RWPE2 (cell line): ENCODE results near the gene RBM4B.

Source experiments
- ATAC-seq: fragments of 200-7000 bp; cut with Tn5 transposase; 3 replicates; pipeline ENCODE4 v1.9.1; 2021; ENCODE audit warnings: low read depth
- DNase-seq: peaks from one replicate; pipeline ENCODE4 v3.0.0-alpha.2; 2020; ENCODE audit warnings: low spot score
- H3K27ac ChIP-seq: fragments of 450-650 bp; 2 replicates; pipeline ENCODE4 v1.5.1; 2017; ENCODE audit warnings: mild to moderate bottlenecking; ENCODE audit not compliant: poor library complexity, severe bottlenecking
- H3K27me3 ChIP-seq: fragments of 250-450 bp; sonication (Bioruptor Pico); 2 replicates; pipeline ENCODE4 v1.5.1; 2021; ENCODE audit warnings: mild to moderate bottlenecking, moderate library complexity; ENCODE audit not compliant: insufficient read depth, poor library complexity, severe bottlenecking
- H3K36me3 ChIP-seq: fragments of 250-450 bp; sonication (Bioruptor Pico); 2 replicates; pipeline ENCODE4 v1.5.1; 2020; ENCODE audit warnings: low read depth, mild to moderate bottlenecking, moderate library complexity
- H3K4me1 ChIP-seq: fragments of 250-450 bp; sonication (Bioruptor Pico); 2 replicates; pipeline ENCODE4 v1.5.1; 2021; ENCODE audit warnings: mild to moderate bottlenecking, moderate library complexity; ENCODE audit not compliant: insufficient read depth, poor library complexity, severe bottlenecking
- H3K4me3 ChIP-seq: fragments of 250-450 bp; sonication (Bioruptor Pico); 2 replicates; pipeline ENCODE4 v1.5.1; 2021; ENCODE audit warnings: mild to moderate bottlenecking, moderate library complexity; ENCODE audit not compliant: severe bottlenecking
- H3K9me3 ChIP-seq: fragments of 250-450 bp; sonication (Bioruptor Pico); 2 replicates; pipeline ENCODE4 v1.5.1; 2021; ENCODE audit warnings: mild to moderate bottlenecking, moderate library complexity; ENCODE audit not compliant: severe bottlenecking
- CTCF ChIP-seq: fragments of 450-650 bp; IDR thresholded peaks from one replicate; pipeline ENCODE4 v1.5.1; 2017; ENCODE audit warnings: mild to moderate bottlenecking, moderate library complexity; ENCODE audit not compliant: poor library complexity, severe bottlenecking

The RBM4B gene

GRCh38 chr11:66692446-66692845, 14.8 kb upstream of the RBM4B start:
- H3K27ac ChIP-seq, result no peak overlapping the region
- TF ChIP-seq CTCF, result no peak
- H3K4me3 ChIP-seq, result no peak overlapping the region
- ATAC-seq (no peak), DNase-seq (no peak)
- H3K36me3 ChIP-seq, result peaks cover 14% of the 10 kb centered on the region; the same call in 1 of the 2 replicates
- no peaks in the 10 kb centered on the region for H3K4me1 ChIP-seq
- H3K9me3 ChIP-seq, result no peaks in the 10 kb centered on the region
- H3K27me3 ChIP-seq, result no peaks in the 10 kb centered on the region

GRCh38 chr11:66691311-66691980, 13.8 kb upstream of the RBM4B start:
- no peak overlapping the region for H3K27ac ChIP-seq
- peaks cover 14% of the 10 kb centered on the region; the same call in 1 of the 2 replicates for H3K36me3 ChIP-seq

GRCh38 chr11:66689661-66690590, 12.2 kb upstream of the RBM4B start:
- ATAC-seq, result no peak
- peaks cover 14% of the 10 kb centered on the region; the same call in 1 of the 2 replicates for H3K36me3 ChIP-seq

More at GRCh38 chr11:66691311-66691980, 13.8 kb upstream of the RBM4B start:
- H3K4me3 ChIP-seq, result no peak overlapping the region
- DNase-seq (no peak), ATAC-seq (no peak)
- no peaks in the 10 kb centered on the region for H3K9me3 ChIP-seq
- no peak for TF ChIP-seq CTCF
- no peaks in the 10 kb centered on the region for H3K27me3 ChIP-seq
- H3K4me1 ChIP-seq, result peaks cover 7% of the 10 kb centered on the region

GRCh38 chr11:66688561-66689534, 11.2 kb upstream of the RBM4B start:
- DNase-seq (no peak), ATAC-seq (no peak)
- H3K4me3 ChIP-seq, result no peak overlapping the region
- no peak for TF ChIP-seq CTCF
- no peaks in the 10 kb centered on the region for H3K27me3 ChIP-seq
- peaks cover 14% of the 10 kb centered on the region for H3K4me1 ChIP-seq
- peaks cover 14% of the 10 kb centered on the region; the same call in 1 of the 2 replicates for H3K36me3 ChIP-seq
- no peaks in the 10 kb centered on the region for H3K9me3 ChIP-seq
- H3K27ac ChIP-seq, result no peak overlapping the region

More at GRCh38 chr11:66689661-66690590, 12.2 kb upstream of the RBM4B start:
- Histone ChIP-seq H3K27ac (no peak overlapping the region), H3K4me3 (no peak overlapping the region), H3K9me3 (no peaks in the 10 kb centered on the region), H3K27me3 (no peaks in the 10 kb centered on the region), H3K4me1 (peaks cover 14% of the 10 kb centered on the region)
- TF ChIP-seq CTCF, result no peak
- DNase-seq, result no peak
